Mucosa of descending colon (tissue), 3 donors: ENCODE results near the gene PMIS2. TPM values are rescaled to one million over a fixed set of nuclear protein-coding genes. Genes with fewer than 3 reads are reported as not detected.
"Not testable (repeated sequence)": the region's sequence is repeated elsewhere in the genome, so short reads cannot be mapped to it uniquely, and the experiment has no call there.

Source experiments
- ATAC-seq: fragments of 200-7000 bp; cut with Tn5 transposase; one replicate; pipeline ENCODE4 v1.9.1; 2020; ENCODE audit warnings: mild to moderate bottlenecking, moderate library complexity
- DNase-seq, 3 donors: peaks; one replicate each; pipeline ENCODE4 v3.0.0-alpha.2; 2020
- H3K36me3 ChIP-seq: fragments of 200-600 bp; one replicate; pipeline ENCODE4 v1.8.0; 2021; ENCODE audit warnings: low read depth, mild to moderate bottlenecking
- H3K4me1 ChIP-seq: fragments of 200-600 bp; one replicate; pipeline ENCODE4 v1.8.0; 2021; ENCODE audit warnings: low read depth, mild to moderate bottlenecking
- H3K4me3 ChIP-seq: fragments of 200-600 bp; one replicate; pipeline ENCODE4 v1.8.0; 2021; ENCODE audit warnings: mild to moderate bottlenecking
- H3K9me3 ChIP-seq: fragments of 200-600 bp; one replicate; pipeline ENCODE4 v1.8.0; 2021; ENCODE audit warnings: mild to moderate bottlenecking
- intact Hi-C, 2 donors: fragments of 100-400 bp; cut with DNase I in 1 of 2; cut with micrococcal nuclease in 1 of 2; formaldehyde crosslinking; loops; one replicate each; pipeline versions ENCODE4 v1.11.0 to v1.11.1; 2022; cut with DNase I, micrococcal nuclease
- total RNA-seq, 3 donors: library from RNA; stranded (reverse); fragmentation: NEBNext Ultra II Directional in 2 of 3; extraction: Animal tissue kit (Norgen Biotek cat#: 25700) in 2 of 3; gene quantifications; one replicate each; pipeline versions ENCODE4 v1.2.1 to v1.2.4, GENCODE V29; 2021 to 2023
- TF ChIP-seq, protein P1 (sequence below): fragments of 200-600 bp; IDR thresholded peaks from one replicate; pipeline ENCODE4 v1.8.0; 2022; ENCODE audit warnings: antibody characterized with exemption, mild to moderate bottlenecking
- donor health status: DM: no; HTN: no; CAD: no; lungs with moderate emphysema.
- donor health status: DM: no; HTN: no; CAD: no.
- donor health status: DM: no; HTN: yes; CAD: no.

The PMIS2 gene
- total RNA-seq, 3 donors from 2014 or later = not detected

DNA sequence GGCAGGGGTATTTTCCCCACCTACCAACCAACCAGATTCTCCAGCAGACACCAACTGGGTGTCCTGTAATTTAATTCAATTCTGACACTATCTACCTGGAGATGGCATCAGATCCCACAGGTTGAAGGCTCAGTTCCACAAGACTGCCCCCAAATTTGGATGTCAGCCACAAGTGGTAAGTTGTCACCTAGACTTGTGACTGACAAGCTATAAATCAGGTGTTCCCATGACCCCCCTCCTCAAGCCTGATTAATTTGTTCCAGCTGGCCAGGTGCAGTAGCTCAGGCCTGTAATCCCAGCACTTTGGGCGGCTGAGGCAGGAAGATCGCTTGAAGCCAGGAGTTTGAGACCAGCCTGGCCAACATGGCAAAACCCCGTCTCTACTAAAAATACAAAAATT, 16.0 kb downstream of the PMIS2 start:
- peaks cover 3% of the 10 kb centered on the region for H3K9me3 ChIP-seq
- H3K4me1 ChIP-seq = no peaks in the 10 kb centered on the region
- no peak for DNase-seq
- H3K36me3 ChIP-seq = no peaks in the 10 kb centered on the region
- TF ChIP-seq, protein P1, sequence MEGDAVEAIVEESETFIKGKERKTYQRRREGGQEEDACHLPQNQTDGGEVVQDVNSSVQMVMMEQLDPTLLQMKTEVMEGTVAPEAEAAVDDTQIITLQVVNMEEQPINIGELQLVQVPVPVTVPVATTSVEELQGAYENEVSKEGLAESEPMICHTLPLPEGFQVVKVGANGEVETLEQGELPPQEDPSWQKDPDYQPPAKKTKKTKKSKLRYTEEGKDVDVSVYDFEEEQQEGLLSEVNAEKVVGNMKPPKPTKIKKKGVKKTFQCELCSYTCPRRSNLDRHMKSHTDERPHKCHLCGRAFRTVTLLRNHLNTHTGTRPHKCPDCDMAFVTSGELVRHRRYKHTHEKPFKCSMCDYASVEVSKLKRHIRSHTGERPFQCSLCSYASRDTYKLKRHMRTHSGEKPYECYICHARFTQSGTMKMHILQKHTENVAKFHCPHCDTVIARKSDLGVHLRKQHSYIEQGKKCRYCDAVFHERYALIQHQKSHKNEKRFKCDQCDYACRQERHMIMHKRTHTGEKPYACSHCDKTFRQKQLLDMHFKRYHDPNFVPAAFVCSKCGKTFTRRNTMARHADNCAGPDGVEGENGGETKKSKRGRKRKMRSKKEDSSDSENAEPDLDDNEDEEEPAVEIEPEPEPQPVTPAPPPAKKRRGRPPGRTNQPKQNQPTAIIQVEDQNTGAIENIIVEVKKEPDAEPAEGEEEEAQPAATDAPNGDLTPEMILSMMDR = no peak
- intact Hi-C loops = no loop called here
- ATAC-seq = no peak
- no peak overlapping the region for H3K4me3 ChIP-seq

DNA sequence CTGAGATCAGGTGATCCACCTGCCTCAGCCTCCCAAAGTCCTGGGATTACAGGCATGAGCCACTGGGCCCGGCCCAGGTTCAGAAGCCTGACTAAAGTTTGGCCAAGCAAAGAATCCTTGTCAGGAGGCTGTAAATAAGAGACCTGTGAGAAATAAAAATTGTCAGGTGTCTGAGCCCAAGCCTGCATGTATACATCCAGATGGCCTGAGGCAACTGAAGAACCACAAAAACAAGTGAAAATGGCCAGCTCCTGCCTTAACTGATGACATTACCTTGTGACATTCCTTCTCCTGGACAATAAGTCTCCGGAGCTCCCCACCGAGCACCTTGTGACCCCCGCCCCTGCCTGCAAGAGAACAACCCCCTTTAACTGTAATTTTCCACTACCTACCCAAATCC, 18.5 kb downstream of the PMIS2 start:
- H3K9me3 ChIP-seq = peaks cover 15% of the 10 kb centered on the region
- intact Hi-C loops, ATAC-seq, H3K4me3 ChIP-seq, H3K4me1 ChIP-seq, H3K36me3 ChIP-seq, DNase-seq: not testable (repeated sequence)

DNA sequence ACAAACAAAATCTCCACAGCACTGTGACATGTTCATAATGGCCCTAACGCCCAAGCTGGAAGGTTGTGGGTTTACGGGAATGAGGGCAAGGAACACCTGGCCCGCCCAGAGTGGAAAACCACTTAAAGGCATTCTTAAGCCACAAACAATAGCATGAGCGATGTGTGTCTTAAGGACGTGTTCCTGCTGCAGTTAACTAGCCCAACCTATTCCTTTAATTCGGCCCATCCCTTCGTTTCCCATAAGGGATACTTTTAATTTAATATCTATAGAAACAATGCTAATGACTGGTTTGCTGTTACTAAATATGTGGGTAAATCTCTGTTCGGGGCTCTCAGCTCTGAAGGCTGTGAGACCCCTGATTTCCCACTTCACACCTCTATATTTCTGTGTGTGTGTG, 21.2 kb downstream of the PMIS2 start:
- not testable (repeated sequence) for H3K4me1 ChIP-seq

DNA sequence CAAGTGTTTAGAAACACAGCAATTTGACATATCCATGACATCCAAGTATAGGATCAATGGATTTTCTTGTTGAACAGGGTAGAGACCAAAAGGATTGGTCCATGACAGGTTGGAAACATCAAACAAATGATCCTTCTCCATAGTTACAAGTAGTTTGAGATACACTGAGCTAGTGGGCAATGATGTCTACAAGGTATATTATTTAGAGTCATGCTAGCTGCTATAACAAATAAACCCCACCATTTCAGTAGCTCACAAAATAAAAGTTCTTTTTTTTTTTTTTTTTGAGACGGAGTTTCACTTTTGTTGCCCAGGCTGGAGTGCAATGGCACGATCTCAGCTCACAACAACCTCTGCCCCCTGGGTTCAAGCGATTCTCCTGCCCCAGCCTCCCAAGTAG, 21.7 kb downstream of the PMIS2 start:
- Histone ChIP-seq H3K9me3 (peaks cover 15% of the 10 kb centered on the region), H3K36me3 (no peaks in the 10 kb centered on the region), H3K4me3 (no peak overlapping the region), H3K4me1 (peaks cover 4% of the 10 kb centered on the region)
- DNase-seq = no peak
- intact Hi-C loops = no loop called here
- TF ChIP-seq, protein P1 = no peak
- no peak for ATAC-seq

More for the DNA sequence above, 21.2 kb downstream of the PMIS2 start:
- peaks cover 15% of the 10 kb centered on the region for H3K9me3 ChIP-seq
- ATAC-seq, DNase-seq, H3K36me3 ChIP-seq, H3K4me3 ChIP-seq, intact Hi-C loops: not testable (repeated sequence)

DNA sequence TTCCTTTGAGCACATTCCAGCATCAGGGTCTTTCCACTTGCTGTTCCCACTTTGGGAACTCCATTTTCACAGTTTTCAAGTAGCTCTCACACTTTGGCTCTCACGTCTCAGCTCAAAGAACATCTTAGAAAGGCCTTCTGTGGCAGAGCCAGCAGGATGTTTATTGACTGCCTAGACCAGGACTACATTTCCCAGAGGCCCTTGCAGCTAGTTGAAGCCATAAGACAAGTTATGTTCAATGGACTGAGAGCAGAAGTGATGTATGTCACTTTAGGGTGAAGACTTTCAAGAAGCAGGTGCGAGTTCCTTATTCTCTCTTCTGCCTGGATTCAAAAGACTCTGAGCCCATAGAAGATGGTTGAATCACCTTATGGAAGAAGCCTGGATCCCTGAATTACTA, 22.3 kb downstream of the PMIS2 start:
- H3K4me3 ChIP-seq = no peak overlapping the region
- no peak for DNase-seq
- TF ChIP-seq, protein P1 = no peak

DNA sequence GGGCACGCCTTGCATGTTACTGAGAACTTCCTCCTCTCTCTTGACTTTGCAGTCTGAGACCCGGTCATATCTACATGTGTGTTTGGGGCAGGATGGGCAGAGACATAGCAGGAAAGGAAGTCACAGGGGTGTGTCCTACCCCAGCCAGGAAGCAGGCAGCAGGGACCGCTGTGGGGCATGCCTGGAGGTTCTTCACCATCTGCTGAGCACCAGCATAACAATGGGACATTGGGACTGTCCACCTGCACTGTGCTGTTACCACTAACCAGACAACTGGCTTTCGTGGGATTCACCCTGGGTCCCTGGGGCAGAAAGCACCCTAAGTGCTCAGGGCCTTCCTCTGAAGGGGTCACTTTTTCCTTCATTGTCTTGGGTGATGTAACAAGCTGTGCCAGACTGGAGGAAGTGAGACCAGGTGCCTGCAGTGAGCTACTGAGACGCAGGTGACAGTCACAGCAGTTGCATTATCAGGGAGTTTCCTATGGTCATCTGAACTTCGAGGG, 23.9 kb downstream of the PMIS2 start:
- peaks cover 15% of the 10 kb centered on the region for H3K9me3 ChIP-seq
- peaks cover 4% of the 10 kb centered on the region for H3K4me1 ChIP-seq
- TF ChIP-seq, protein P1 = no peak
- intact Hi-C loops = no loop called here
- DNase-seq = no peak
- no peak overlapping the region for H3K4me3 ChIP-seq
- H3K36me3 ChIP-seq = no peaks in the 10 kb centered on the region
- peak; percentile 22 for ATAC-seq

More for the DNA sequence above, 22.3 kb downstream of the PMIS2 start:
- H3K36me3 ChIP-seq = no peaks in the 10 kb centered on the region
- intact Hi-C loops = no loop called here
- no peak for ATAC-seq
- peaks cover 15% of the 10 kb centered on the region for H3K9me3 ChIP-seq
- H3K4me1 ChIP-seq = peaks cover 4% of the 10 kb centered on the region

DNA sequence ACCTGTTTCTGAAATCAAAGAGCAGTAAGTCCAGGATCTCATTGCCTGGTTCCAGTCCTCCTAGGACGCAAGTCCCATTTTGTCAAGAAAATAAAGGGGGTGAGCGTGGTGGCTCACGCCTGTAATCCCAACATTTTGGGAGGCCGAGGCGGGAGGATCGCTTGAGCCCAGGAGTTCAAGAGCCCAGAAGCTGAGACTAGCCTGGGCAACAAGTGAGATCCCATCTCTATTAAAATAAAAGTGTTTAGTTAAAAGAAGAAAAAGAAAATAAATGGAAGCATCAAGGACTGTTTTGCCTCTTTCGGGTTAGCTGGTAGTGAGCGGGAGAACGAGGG, 26.2 kb downstream of the PMIS2 start:
- Histone ChIP-seq H3K4me1 (peaks cover 4% of the 10 kb centered on the region), H3K4me3 (no peak overlapping the region), H3K36me3 (no peaks in the 10 kb centered on the region), H3K9me3 (peaks cover 10% of the 10 kb centered on the region)
- no peak for DNase-seq
- intact Hi-C loops = no loop called here
- no peak for ATAC-seq
- TF ChIP-seq, protein P1 = no peak
